Activated T-helper 2 cell treated with anti-CD3 and anti-CD28 coated beads, Interferon-gamma antibody, Interleukin-2, Interleukin-4, amounts not matched to agents 10 μg/mL and 5 μg/mL and 100 μg/mL, durations not matched to agents 14 hours and 24 hours and 36 hours (primary cell): Measurements from ENCODE around the gene MIA. TPM values are rescaled to one million over a fixed set of nuclear protein-coding genes. Genes with fewer than 3 reads are reported as not detected.
"Not testable (repeated sequence)": the region's sequence is repeated elsewhere in the genome, so short reads cannot be mapped to it uniquely, and the experiment has no call there.

Experiments used
- DNase-seq: peaks from one replicate; pipeline ENCODE4 v3.0.0; 2021; ENCODE audit warnings: low spot score
- H3K27ac Mint-ChIP-seq: one replicate; pipeline ENCODE4 v1.8.0; 2021; ENCODE audit warnings: mixed read lengths
- H3K27me3 Mint-ChIP-seq: one replicate; pipeline ENCODE4 v1.8.0; 2021; ENCODE audit warnings: low read depth, mixed read lengths
- H3K36me3 Mint-ChIP-seq: one replicate; pipeline ENCODE4 v1.8.0; 2021; ENCODE audit warnings: low read depth, mixed read lengths
- H3K4me1 Mint-ChIP-seq: one replicate; pipeline ENCODE4 v1.8.0; 2021; ENCODE audit warnings: low read depth, mixed read lengths
- H3K4me3 Mint-ChIP-seq: one replicate; pipeline ENCODE4 v1.8.0; 2021; ENCODE audit warnings: low read depth, mild to moderate bottlenecking, moderate library complexity, mixed read lengths
- H3K9me3 Mint-ChIP-seq: one replicate; pipeline ENCODE4 v1.8.0; 2021; ENCODE audit warnings: mixed read lengths
- intact Hi-C: fragments of 100-400 bp; cut with micrococcal nuclease; formaldehyde crosslinking; loops from one replicate; pipeline ENCODE4 v1.15.1; 2023
- total RNA-seq: library from RNA; stranded (reverse); gene quantifications from 2 replicates; pipeline ENCODE4 v1.2.3, GENCODE V29; 2022

Gene MIA
- total RNA-seq, 1 donor from 2014 or later, result not detected

DNA sequence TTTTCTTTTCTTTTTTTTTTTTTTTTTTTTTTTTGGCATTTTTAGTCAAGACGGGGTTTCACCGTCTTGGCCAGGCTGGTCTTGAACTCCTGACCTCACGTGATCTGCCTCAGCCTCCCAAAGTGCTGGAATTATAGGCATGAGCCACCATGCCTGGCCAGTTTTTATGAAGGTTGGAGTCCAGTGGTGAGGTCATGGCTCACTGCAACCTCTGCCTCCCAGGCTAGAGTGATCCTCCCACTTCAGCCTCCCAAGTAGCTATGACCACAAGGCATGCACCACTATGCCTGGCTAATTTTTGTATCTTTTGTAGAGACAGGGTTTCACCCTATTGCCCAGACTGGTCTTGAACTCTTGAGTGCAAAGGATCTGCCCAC is 20.1 kb upstream of the MIA start:
- DNase-seq, result no peak
- Mint-ChIP-seq H3K4me1 (peaks cover 34% of the 10 kb centered on the region), H3K27me3 (no peaks in the 10 kb centered on the region), H3K9me3 (no peaks in the 10 kb centered on the region), H3K36me3 (peaks cover 76% of the 10 kb centered on the region), H3K27ac (peak overlapping the region; percentile 9), H3K4me3 (peak overlapping the region; percentile 53)
- intact Hi-C loops, result loop anchor here (10.0 kb wide), 1 partner anchor 310 kb away; the partner anchor contains the start of gene SERTAD3

DNA sequence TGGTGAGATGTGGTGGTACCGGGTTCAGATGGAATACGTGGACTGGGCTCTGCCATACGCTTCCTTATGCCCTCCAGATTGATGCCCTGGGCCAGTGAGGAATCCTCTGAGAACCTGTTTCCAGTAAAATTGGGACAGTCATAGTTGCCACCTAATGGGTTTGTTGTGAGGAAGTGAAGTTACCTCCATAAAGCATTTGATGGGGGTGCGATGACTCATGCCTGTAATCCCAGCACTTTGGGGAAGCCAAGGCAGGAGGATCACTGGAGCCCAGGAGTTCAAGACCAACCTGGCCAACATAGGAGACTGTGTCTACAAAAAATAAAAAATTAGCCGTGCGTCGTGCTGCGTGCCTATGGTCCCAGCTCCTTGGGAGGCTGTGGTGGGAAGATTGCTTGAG is 19.5 kb upstream of the MIA start:
- Mint-ChIP-seq H3K9me3 (no peaks in the 10 kb centered on the region), H3K27ac (peak overlapping the region; percentile 9), H3K4me1 (peaks cover 33% of the 10 kb centered on the region), H3K27me3 (no peaks in the 10 kb centered on the region), H3K36me3 (peaks cover 81% of the 10 kb centered on the region), H3K4me3 (peak overlapping the region; percentile 53)
- DNase-seq, result no peak
- intact Hi-C loops, result loop anchor here (10.0 kb wide), 1 partner anchor 311 kb away; the partner anchor contains the start of gene SERTAD3

DNA sequence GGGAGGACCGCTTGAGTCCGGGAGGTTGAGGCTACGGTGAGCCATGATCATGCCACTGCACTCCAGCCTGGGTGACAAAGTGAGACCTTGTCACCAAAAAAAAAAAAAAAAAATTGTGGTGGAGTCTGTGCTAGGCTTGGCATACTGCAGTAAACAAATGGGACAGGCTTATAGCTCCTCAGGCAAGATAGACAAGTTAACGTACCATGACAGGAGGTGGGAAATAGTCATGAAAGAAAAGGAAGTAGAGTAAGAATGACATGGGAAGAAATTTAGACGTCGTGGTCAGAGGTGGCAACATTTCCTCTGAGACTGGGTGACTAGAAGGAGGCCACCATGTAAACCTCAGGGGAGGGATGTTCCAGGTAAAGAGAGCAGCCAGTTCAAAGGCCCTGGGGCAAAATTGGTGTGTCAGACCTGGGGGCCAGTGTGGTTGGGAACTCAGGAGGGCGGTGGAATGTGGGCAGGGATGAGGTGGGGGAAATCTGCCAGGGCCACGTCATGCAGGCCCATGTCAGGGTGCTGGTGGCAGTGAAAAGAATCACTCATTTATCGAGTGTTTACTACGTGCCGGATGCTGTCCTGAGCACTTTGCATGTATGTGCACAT is 18.7 kb upstream of the MIA start:
- no peak for DNase-seq
- Mint-ChIP-seq H3K9me3 (no peaks in the 10 kb centered on the region), H3K4me1 (peaks cover 34% of the 10 kb centered on the region), H3K27ac (peak overlapping the region; percentile 70), H3K4me3 (peak overlapping the region; percentile 64), H3K27me3 (no peaks in the 10 kb centered on the region), H3K36me3 (peaks cover 82% of the 10 kb centered on the region)
- intact Hi-C loops, result loop anchor here (10.0 kb wide), 1 partner anchor 312 kb away; the partner anchor contains the start of gene SERTAD3

DNA sequence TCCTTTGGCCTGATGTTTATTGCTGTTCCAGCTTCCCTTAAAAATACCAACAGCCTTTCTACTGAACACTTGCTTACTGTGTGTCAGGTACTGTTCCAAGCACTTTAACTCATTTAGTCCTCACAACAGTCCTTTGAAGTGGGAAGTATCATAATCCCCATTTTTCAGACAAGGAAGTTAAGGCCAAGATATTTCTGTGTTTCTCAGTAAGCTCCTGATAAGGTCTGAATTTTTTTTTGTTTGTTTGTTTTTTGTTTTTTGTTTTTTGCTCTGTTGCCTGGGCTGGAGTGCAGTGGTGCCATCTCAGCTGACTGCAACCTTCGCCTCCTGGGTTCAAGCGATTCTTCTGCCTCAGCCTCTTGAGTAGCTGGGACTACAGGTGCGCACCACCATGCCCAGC is 16.8 kb upstream of the MIA start:
- Mint-ChIP-seq H3K36me3 (peaks cover 85% of the 10 kb centered on the region), H3K4me1 (peaks cover 36% of the 10 kb centered on the region), H3K9me3 (no peaks in the 10 kb centered on the region), H3K27me3 (no peaks in the 10 kb centered on the region), H3K27ac (peak overlapping the region; percentile 22), H3K4me3 (no peak overlapping the region)
- intact Hi-C loops, result loop anchor here (10.0 kb wide), 1 partner anchor 314 kb away; the partner anchor contains the start of gene SERTAD3
- no peak for DNase-seq

DNA sequence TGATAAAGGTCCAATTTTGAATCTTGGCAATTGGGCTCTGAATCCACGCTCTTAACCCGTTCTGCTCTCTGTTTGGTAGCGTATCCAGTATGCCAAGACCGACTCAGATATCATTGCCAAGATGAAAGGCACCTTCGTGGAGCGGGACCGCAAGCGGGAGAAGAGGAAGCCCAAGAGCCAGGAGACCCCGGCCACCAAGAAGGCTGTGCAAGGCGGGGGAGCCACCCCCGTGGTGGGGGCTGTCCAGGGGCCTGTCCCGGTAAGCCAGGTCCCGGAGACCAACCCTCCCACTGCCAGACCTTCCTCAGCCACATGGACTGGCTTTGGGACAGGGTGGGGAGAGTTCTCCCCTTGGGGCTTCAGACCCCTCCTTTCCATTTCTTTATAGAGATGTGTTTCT is 16.0 kb upstream of the MIA start:
- Mint-ChIP-seq H3K36me3 (peaks cover 91% of the 10 kb centered on the region), H3K4me3 (no peak overlapping the region), H3K4me1 (peaks cover 40% of the 10 kb centered on the region), H3K27me3 (no peaks in the 10 kb centered on the region), H3K27ac (no peak overlapping the region), H3K9me3 (no peaks in the 10 kb centered on the region)
- no peak for DNase-seq
- intact Hi-C loops, result loop anchor here (10.0 kb wide), 1 partner anchor 315 kb away; the partner anchor contains the start of gene SERTAD3

DNA sequence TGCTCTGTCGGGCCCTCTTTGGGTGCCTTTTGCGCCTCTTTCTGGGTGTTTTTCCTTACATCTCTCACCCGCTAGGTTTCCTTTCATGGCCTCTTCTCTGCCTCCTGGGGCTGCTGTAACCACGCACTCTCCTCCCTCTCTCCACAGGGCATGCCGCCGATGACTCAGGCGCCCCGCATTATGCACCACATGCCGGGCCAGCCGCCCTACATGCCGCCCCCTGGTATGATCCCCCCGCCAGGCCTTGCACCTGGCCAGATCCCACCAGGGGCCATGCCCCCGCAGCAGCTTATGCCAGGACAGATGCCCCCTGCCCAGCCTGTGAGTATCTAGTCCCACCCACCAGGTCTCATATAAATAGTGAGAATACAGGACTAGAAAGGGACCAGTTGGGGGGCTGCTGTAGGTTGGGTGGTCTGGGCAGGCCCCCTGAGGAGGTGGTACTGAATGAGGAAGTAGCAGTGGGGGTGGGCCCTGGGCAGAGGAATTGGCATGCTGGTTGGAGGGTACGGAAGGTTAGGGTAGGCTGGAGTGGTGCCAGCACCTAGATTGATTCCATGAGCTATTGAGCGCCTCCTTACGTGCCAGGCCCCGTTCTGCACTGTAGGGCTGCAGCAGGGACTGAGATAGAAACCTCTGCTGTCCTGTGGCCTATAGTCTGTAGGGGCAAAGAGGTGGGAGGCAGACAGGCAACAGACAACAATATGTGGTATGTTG is 12.4 kb upstream of the MIA start:
- H3K27ac Mint-ChIP-seq, result no peak overlapping the region
- no peak for DNase-seq
- intact Hi-C loops, result no loop called here
- peaks cover 22% of the 10 kb centered on the region for H3K4me1 Mint-ChIP-seq
- H3K36me3 Mint-ChIP-seq, result peaks cover 89% of the 10 kb centered on the region
- no peak overlapping the region for H3K4me3 Mint-ChIP-seq
- H3K9me3 Mint-ChIP-seq, result no peaks in the 10 kb centered on the region
- H3K27me3 Mint-ChIP-seq, result no peaks in the 10 kb centered on the region

DNA sequence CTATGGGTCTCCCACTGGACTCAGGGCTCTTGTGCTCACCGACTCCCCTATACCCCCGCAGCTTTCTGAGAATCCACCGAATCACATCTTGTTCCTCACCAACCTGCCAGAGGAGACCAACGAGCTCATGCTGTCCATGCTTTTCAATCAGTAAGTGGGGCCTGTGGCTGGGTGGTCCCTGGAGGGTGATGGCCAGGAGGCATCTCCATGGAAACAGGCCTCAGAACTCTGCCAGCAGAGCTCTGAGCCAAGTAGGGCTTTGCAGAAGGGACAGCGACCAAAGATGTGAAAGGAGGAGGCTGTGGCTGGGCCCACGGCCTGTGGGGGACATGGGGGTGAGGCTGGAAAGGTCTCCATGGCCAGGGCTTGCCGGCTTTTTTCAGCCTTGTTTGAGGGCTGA is 11.8 kb upstream of the MIA start:
- H3K4me1 Mint-ChIP-seq, result peaks cover 20% of the 10 kb centered on the region
- H3K27me3 Mint-ChIP-seq, result no peaks in the 10 kb centered on the region
- peaks cover 83% of the 10 kb centered on the region for H3K36me3 Mint-ChIP-seq
- H3K27ac Mint-ChIP-seq, result no peak overlapping the region
- no peak overlapping the region for H3K4me3 Mint-ChIP-seq
- H3K9me3 Mint-ChIP-seq, result no peaks in the 10 kb centered on the region
- intact Hi-C loops, result no loop called here
- DNase-seq, result no peak

DNA sequence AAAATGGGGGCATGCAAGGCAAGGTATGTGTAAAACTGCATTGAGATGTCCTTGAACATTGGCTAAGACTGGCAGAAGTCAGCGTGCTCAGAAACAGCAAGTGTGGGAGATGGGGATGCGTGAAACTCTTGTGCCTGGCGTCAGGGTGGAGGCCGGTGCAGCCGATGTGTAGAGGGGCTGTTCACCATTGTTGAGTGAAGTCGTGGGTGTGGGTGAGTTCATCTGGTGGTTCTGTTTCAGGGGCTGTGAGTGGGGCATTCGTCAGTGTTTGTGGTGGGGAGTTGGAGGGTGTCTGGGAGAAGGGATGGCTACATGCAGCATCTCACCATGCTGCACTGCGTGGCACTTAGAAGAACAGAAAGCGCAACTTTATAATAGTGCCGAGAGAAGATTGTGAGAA is 11.4 kb upstream of the MIA start:
- Mint-ChIP-seq H3K27ac (peak overlapping the region; percentile 15), H3K36me3 (peaks cover 83% of the 10 kb centered on the region), H3K4me3 (no peak overlapping the region), H3K9me3 (no peaks in the 10 kb centered on the region), H3K4me1 (peaks cover 20% of the 10 kb centered on the region), H3K27me3 (no peaks in the 10 kb centered on the region)
- DNase-seq, result no peak
- intact Hi-C loops, result no loop called here

DNA sequence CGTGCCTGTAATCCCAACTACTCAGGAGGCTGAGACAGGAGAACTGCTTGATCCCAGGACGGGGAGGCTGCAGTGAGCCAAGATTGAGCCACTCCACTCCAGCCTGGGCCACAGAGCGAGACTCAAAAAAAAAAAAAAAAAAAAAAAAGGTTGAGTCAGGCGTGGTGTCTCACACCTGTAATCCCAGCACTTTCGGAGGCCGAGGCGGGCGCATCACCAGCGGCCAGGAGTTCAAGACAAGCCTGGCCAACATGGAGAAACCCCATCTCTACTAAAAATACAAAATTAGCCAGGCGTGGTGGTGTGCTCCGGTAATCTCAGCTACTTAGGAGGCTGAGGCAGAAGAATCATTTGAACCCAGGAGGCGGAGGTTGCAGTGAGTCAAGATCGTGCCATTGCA is 8.9 kb upstream of the MIA start:
- H3K9me3 Mint-ChIP-seq, H3K27ac Mint-ChIP-seq, H3K27me3 Mint-ChIP-seq, DNase-seq, intact Hi-C loops, H3K4me3 Mint-ChIP-seq: not testable (repeated sequence)
- peaks cover 79% of the 10 kb centered on the region for H3K36me3 Mint-ChIP-seq
- peaks cover 24% of the 10 kb centered on the region for H3K4me1 Mint-ChIP-seq

DNA sequence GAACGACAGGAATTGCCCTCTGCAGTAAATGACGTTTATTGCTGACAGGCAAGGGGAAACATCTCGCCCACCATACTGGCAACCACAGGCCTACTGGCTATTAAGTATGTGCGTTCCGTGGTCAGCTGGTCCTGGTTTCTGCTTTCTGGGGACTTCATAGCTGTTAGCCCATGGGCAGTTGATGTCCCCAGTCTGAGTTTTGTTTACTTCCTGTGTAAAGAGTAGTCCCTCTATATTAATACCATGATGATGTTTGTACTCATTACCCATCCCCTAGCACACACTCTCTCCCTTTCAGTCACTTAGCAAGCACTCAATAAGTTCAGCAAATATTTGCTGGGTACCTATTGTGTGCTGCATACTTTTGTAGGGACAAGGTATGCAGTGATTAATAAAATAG is 6.5 kb upstream of the MIA start:
- H3K4me3 Mint-ChIP-seq, result no peak overlapping the region
- H3K27ac Mint-ChIP-seq, result no peak overlapping the region
- DNase-seq, result no peak
- peaks cover 5% of the 10 kb centered on the region for H3K9me3 Mint-ChIP-seq
- H3K36me3 Mint-ChIP-seq, result peaks cover 64% of the 10 kb centered on the region
- no peaks in the 10 kb centered on the region for H3K27me3 Mint-ChIP-seq
- peaks cover 15% of the 10 kb centered on the region for H3K4me1 Mint-ChIP-seq
- intact Hi-C loops, result no loop called here

DNA sequence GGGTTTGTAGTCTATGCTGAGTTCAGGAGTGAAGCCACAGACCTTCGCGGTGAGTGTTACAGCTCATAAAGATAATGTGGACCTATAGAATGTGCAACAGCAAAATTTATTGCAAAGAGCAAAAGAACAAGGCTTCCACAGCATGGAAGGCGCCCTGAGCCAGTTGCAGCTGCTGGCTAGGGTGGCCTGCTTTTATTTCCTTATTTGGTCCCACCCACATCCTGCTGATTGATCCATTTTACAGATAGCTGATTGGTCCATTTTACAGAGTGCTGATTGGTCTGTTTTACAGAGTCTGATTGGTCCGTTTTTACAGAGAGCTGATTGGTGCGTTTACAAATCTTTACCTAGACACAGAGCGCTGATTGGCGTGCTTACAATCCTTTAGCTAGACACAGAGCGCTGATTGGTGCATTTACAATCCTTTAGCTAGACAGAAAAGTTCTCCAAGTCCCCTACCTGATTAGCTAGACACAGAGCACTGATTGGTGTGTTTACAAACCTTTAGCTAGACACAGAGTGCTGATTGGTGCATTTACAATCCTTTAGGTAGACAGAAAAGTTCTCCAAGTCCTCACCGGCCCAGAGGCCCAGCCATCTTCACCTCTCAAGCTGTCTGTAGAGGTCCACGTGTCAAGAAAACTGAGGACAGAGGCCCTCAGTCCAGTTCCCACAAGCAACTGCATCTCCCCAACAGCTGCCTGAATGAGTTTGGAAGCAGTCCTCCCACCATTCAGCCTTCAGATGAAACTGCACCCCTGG is 4.0 kb upstream of the MIA start:
- H3K27me3 Mint-ChIP-seq, H3K27ac Mint-ChIP-seq, H3K9me3 Mint-ChIP-seq, DNase-seq, intact Hi-C loops, H3K4me3 Mint-ChIP-seq: not testable (repeated sequence)
- Mint-ChIP-seq H3K36me3 (peaks cover 42% of the 10 kb centered on the region), H3K4me1 (peaks cover 17% of the 10 kb centered on the region)

DNA sequence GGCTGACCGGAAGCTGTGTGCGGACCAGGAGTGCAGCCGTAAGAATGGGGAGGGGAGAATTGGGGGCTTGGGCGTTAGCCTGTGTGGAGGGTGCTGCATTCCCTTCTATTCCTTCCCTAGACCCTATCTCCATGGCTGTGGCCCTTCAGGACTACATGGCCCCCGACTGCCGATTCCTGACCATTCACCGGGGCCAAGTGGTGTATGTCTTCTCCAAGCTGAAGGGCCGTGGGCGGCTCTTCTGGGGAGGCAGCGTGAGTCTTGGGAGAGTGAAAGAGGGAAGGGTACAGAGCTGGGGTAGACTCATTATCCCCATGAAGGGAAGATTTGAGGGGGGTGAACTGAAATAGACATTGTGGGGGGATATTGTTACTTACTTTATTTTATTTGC is 306 bp downstream of the MIA start:
- intact Hi-C loops, result no loop called here
- Mint-ChIP-seq H3K4me1 (peaks cover 38% of the 10 kb centered on the region), H3K4me3 (no peak overlapping the region), H3K36me3 (peaks cover 26% of the 10 kb centered on the region), H3K27ac (peak overlapping the region; percentile 59), H3K27me3 (no peaks in the 10 kb centered on the region), H3K9me3 (peaks cover 5% of the 10 kb centered on the region)
- DNase-seq, result no peak

DNA sequence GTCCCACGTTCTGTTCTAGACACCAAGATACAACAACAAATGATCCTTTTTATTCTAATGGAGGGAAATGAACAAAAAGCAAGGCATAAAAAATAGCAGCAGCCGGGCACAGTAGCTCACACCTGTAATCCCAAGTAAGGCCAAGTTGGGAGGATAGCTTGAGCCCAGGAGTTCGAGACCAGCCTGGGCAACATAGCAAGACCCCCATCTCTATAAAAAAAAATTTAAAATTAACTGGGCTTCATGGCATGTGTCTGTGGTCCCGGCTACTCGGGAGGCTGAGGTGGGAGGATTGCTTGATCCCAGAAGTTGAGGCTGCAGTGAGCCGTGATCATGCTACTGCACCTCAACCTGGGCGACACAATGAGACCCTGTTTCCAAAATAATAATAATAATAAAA is 1.0 kb downstream of the MIA start:
- intact Hi-C loops, result no loop called here
- Mint-ChIP-seq H3K27me3 (no peaks in the 10 kb centered on the region), H3K9me3 (no peaks in the 10 kb centered on the region), H3K27ac (no peak overlapping the region), H3K36me3 (peaks cover 24% of the 10 kb centered on the region), H3K4me3 (no peak overlapping the region), H3K4me1 (peaks cover 35% of the 10 kb centered on the region)
- no peak for DNase-seq
